Natural killer cell (primary cell): Measurements from ENCODE around the gene NADK. TPM values are rescaled to one million over a fixed set of nuclear protein-coding genes. Genes with fewer than 3 reads are reported as not detected.

Source experiments
- ATAC-seq, 3 donors: fragments of 150-1000 bp in 2 of 3; fragments of 200-7000 bp in 1 of 3; cut with Tn5 transposase; 1 replicate in 1 of 3; 2 replicates in 2 of 3; pipeline ENCODE4 v1.10.0; 2021; ENCODE audit warnings: mild to moderate bottlenecking in 2 of 3, moderate library complexity in 2 of 3
- DNase-seq, 2 donors: peaks; one replicate each; pipeline versions ENCODE4 v3.0.0 to v3.0.0-alpha.2; 2013 to 2021; ENCODE audit warnings: mixed read lengths in 1 of 2
- H3K27ac ChIP-seq: one replicate; pipeline ENCODE4 v1.5.1; 2013; ENCODE audit warnings: mild to moderate bottlenecking, low read length
- H3K27me3 ChIP-seq: one replicate; pipeline ENCODE4 v1.6.1; 2013; ENCODE audit warnings: low read length; ENCODE audit not compliant: control insufficient read depth, insufficient read depth
- H3K36me3 ChIP-seq: one replicate; pipeline ENCODE4 v1.6.1; 2013; ENCODE audit warnings: low read length; ENCODE audit not compliant: control insufficient read depth, insufficient read depth
- H3K4me1 ChIP-seq: one replicate; pipeline ENCODE4 v1.6.1; 2013; ENCODE audit warnings: low read length; ENCODE audit not compliant: control insufficient read depth, insufficient read depth
- H3K4me3 ChIP-seq: one replicate; pipeline ENCODE4 v1.5.1; 2013; ENCODE audit warnings: low read length
- H3K9me3 ChIP-seq: one replicate; pipeline ENCODE4 v1.6.1; 2013; ENCODE audit warnings: low read length; ENCODE audit not compliant: control insufficient read depth, insufficient read depth
- H3K27ac Mint-ChIP-seq, 2 donors: one replicate each; pipeline ENCODE4 v1.8.0; 2022; ENCODE audit warnings: mild to moderate bottlenecking in 2 of 2, mixed read lengths in 2 of 2, moderate library complexity in 1 of 2
- H3K27me3 Mint-ChIP-seq, 2 donors: one replicate each; pipeline ENCODE4 v1.8.0; 2022; ENCODE audit warnings: low read depth in 2 of 2, mixed read lengths in 2 of 2
- H3K36me3 Mint-ChIP-seq: one replicate; pipeline ENCODE4 v1.8.0; 2022; ENCODE audit warnings: mixed read lengths
- H3K4me1 Mint-ChIP-seq, 2 donors: one replicate each; pipeline ENCODE4 v1.8.0; 2022; ENCODE audit warnings: mixed read lengths in 2 of 2
- H3K4me3 Mint-ChIP-seq: one replicate; pipeline ENCODE4 v1.8.0; 2022; ENCODE audit warnings: mild to moderate bottlenecking, moderate library complexity, mixed read lengths
- H3K9me3 Mint-ChIP-seq, 2 donors: one replicate each; pipeline ENCODE4 v1.8.0; 2022; ENCODE audit warnings: mixed read lengths in 2 of 2
- CTCF ChIP-seq: fragments of 200-600 bp; IDR thresholded peaks from one replicate; pipeline ENCODE4 v1.8.0; 2022; ENCODE audit warnings: antibody characterized with exemption
- WGBS: methylation state at CpG from one replicate; pipeline ENCODE4 v1.1.7; 2013; ENCODE audit warnings: missing lambda C conversion rate; ENCODE audit not compliant: insufficient coverage; 5-methylcytosine and 5-hydroxymethylcytosine counted together
- intact Hi-C: fragments of 100-400 bp; cut with micrococcal nuclease; formaldehyde crosslinking; loops from one replicate; pipeline ENCODE4 v1.14.2; 2022
- total RNA-seq, 4 donors: library from RNA; stranded (reverse); fragments of 120-200 nt in 1 of 4; gene quantifications; one replicate each; pipeline versions ENCODE4 v1.2.3 to v1.2.4, GENCODE V29; 2013 to 2022

The NADK gene
- total RNA-seq, 3 donors from 2014 or later (not counting 1 experiment from before 2014, with no cell fraction given), result 97.7 to 117 (median 112) TPM

DNA sequence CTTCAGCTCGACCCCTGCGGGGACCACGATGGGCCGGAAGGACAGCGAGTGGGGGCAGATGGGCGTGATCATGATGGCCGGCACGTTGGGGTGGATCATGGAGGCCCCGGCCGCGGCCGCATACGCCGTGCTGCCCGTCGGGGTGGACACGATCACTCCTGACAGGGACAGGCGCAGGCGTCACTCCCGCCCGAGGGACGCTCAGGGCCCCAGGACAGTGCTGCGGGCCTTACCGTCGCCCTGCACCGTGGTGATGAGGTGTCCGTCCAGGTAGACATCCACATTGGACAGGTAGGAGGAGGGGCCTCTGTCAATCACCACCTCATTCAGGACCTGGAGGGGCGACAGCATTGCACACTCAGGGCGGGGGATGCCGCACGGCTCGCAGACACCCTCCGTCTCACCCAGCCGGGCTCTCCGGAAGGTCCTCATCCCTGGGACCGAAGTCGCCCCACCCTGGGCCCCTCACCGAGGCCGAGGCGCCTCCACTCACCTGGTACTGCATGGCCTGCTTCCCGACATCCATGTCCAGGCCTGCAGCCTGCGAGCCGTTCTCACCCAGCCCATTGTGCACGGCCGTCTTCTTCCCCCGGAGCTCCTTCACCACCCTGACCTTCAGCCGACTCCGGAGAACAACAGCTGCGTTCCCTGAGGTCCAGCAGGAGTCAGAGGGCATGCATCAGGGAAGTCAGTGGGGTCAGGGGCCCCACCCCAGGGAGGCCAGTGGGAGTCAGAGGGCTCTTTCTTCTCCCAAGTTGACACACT lies 24.0 kb downstream of the NADK start:
- Mint-ChIP-seq H3K27ac (no peak overlapping the region), H3K27me3 (no peaks in the 10 kb centered on the region), H3K9me3 (no peaks in the 10 kb centered on the region), H3K4me1 (peaks cover 17 to 21% of the 10 kb centered on the region in 2 donors), H3K36me3 (no peaks in the 10 kb centered on the region), H3K4me3 (no peak overlapping the region)
- Histone ChIP-seq H3K4me3 (no peak overlapping the region), H3K27me3 (no peaks in the 10 kb centered on the region), H3K4me1 (peaks cover 20% of the 10 kb centered on the region), H3K36me3 (peaks cover 38% of the 10 kb centered on the region), H3K9me3 (no peaks in the 10 kb centered on the region), H3K27ac (no peak overlapping the region)
- no peak for TF ChIP-seq CTCF
- DNase-seq (no peak), ATAC-seq (no peak)
- intact Hi-C loops, result no loop called here
- WGBS, result 96% methylated on average over 49 of the region's 49 CpGs

GRCh38 chr1:1753607-1754005 lies 24.7 kb downstream of the NADK start:
- Histone ChIP-seq H3K36me3 (peaks cover 38% of the 10 kb centered on the region), H3K4me1 (peaks cover 16% of the 10 kb centered on the region), H3K4me3 (no peak overlapping the region), H3K27me3 (no peaks in the 10 kb centered on the region), H3K9me3 (no peaks in the 10 kb centered on the region), H3K27ac (no peak overlapping the region)
- Mint-ChIP-seq H3K4me3 (no peak overlapping the region), H3K36me3 (no peaks in the 10 kb centered on the region), H3K27ac (no peak overlapping the region), H3K27me3 (no peaks in the 10 kb centered on the region), H3K9me3 (no peaks in the 10 kb centered on the region), H3K4me1 (peaks cover 12 to 16% of the 10 kb centered on the region in 2 donors)
- WGBS, result 97% methylated on average over 16 of the region's 16 CpGs
- TF ChIP-seq CTCF, result no peak
- ATAC-seq, result no peak
- DNase-seq, result no peak
- intact Hi-C loops, result no loop called here

DNA sequence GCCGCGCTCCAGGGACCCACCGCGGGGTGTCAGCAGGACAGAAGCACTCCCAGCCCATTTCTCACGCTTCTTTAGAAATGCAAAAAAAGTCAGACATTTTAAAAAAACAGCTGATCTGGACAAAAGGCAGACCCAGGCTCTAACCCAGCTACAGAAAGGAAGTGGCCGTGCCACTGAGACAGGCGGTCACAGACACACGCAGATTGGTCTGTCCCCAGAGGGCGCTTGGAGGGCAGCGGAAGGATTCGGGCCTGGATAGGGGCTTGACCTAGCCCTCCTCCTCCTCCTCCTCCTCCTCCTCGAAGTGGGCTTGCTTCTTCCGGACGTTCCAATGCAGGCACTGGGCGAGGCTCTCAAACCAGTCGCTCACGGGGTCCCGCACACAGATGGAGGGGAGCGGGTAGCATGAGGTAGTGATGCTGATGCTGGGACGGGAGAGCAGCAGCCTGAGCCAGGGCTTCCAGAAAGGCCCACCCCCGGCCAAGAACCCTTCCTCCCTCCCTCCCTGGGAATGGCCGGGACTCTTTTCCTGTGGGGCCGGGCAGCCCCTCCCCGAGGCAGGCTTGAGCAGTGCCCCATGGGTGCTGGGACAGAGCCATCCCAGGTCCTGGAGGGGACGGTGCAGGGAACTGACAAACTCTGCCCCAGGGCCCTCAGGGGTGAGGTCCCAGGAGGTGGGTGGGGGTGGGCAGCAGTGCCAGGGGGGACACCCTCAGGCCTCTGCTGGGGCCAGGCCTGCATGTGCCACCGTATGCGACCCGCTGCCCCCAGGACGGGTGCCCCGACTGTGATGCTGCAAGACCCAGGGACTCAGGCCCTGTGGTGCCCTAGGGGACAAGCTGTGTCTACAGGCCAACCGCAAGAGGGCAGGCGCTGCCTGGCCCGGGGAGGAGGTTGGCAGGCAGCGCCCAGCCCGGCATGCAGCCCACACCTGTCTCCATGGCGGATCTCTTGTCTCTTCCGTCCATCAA lies 25.3 kb downstream of the NADK start:
- Histone ChIP-seq H3K4me3 (no peak overlapping the region), H3K9me3 (no peaks in the 10 kb centered on the region), H3K27ac (no peak overlapping the region), H3K27me3 (no peaks in the 10 kb centered on the region), H3K36me3 (peaks cover 38% of the 10 kb centered on the region), H3K4me1 (peaks cover 10% of the 10 kb centered on the region)
- Mint-ChIP-seq H3K4me1 (peaks cover 8 to 9% of the 10 kb centered on the region in 2 donors), H3K4me3 (no peak overlapping the region), H3K9me3 (no peaks in the 10 kb centered on the region), H3K36me3 (no peaks in the 10 kb centered on the region), H3K27ac (no peak overlapping the region), H3K27me3 (no peaks in the 10 kb centered on the region)
- no peak for TF ChIP-seq CTCF
- intact Hi-C loops, result no loop called here
- no peak for DNase-seq
- no peak for ATAC-seq
- 96% methylated on average over 36 of the region's 37 CpGs for WGBS
